Measurements from ENCODE around the gene EVPL.

Gene EVPL

GRCh38 chr17:76027159-76027839 is at the start of gene EVPL:
Gene EVPL (minus strand): TSS chr17:76027306. CDS start chr17:76027198, 108 bp downstream.
- H4K20me1 ChIP-seq (ENCODE audit: insufficient read depth, low read length): no peaks in the 10 kb centered on the region
- H2AFZ ChIP-seq (ENCODE audit: low read depth, low read length): no peak within 1 kb of the TSS
- no peaks in the 10 kb centered on the region for H3K27me3 ChIP-seq (ENCODE audit: insufficient read depth, low read length, poor library complexity)
- no peak within 1 kb of the TSS for H3K9ac ChIP-seq (ENCODE audit: low read depth, low read length)
- no peaks in the 10 kb centered on the region for H3K36me3 ChIP-seq (ENCODE audit: insufficient read depth, low read length)
- peaks cover 27% of the 10 kb centered on the region for H3K4me1 ChIP-seq (ENCODE audit: insufficient read depth, low read length)
- no peak for ATAC-seq (ENCODE audit: insufficient read depth, low read depth)
- no peak within 1 kb of the TSS for H3K4me2 ChIP-seq (ENCODE audit: insufficient read depth, low read length)
- no peaks in the 10 kb centered on the region for H3K79me2 ChIP-seq (ENCODE audit: insufficient read depth, low read length)
- no peak for TF ChIP-seq CTCF (IDR thresholded peaks at IDR 0.05; ENCODE audit: borderline replicate concordance, extremely low read depth, low read length, poor library complexity, severe bottlenecking)
- no peak for TF ChIP-seq EZH2 (IDR thresholded peaks at IDR 0.05; ENCODE audit: borderline replicate concordance, low read depth, low read length, severe bottlenecking)
- 0 out of 2 replicates have a peak within 1 kb of the TSS, but pooled peaks have one; percentile 75 for H3K27ac ChIP-seq (ENCODE audit: low read length)
- H3K9me3 ChIP-seq (ENCODE audit: insufficient read depth, low read length, severe bottlenecking): no peaks in the 10 kb centered on the region
- no peak within 1 kb of the TSS for H3K4me3 ChIP-seq (ENCODE audit: low read depth in 1 of 2, low read length in 2 of 2)
- DNase-seq: peak; percentile 30

- Histone ChIP-seq H4K20me1 (ENCODE audit: insufficient read depth, low read length) (peaks cover 2% of the 10 kb centered on the region; the same call in 1 of the 2 replicates), H3K79me2 (ENCODE audit: insufficient read depth, low read length) (peaks cover 18% of the 10 kb centered on the region), H2AFZ (ENCODE audit: low read depth, low read length) (no peak overlapping the region), H3K9ac (ENCODE audit: low read depth, low read length) (no peak overlapping the region), H3K4me2 (ENCODE audit: insufficient read depth, low read length) (no peak overlapping the region), H3K27ac (ENCODE audit: low read length) (no peak overlapping the region), H3K27me3 (ENCODE audit: insufficient read depth, low read length, poor library complexity) (no peaks in the 10 kb centered on the region), H3K36me3 (ENCODE audit: insufficient read depth, low read length) (no peaks in the 10 kb centered on the region; the same call in 1 of the 2 replicates), H3K4me1 (ENCODE audit: insufficient read depth, low read length) (peaks cover 21% of the 10 kb centered on the region), H3K4me3 (ENCODE audit: low read depth in 1 of 2, low read length in 2 of 2) (no peak overlapping the region), H3K9me3 (ENCODE audit: insufficient read depth, low read length, severe bottlenecking) (no peaks in the 10 kb centered on the region)
- no peak for DNase-seq
- no peak for ATAC-seq (ENCODE audit: insufficient read depth, low read depth)
- TF ChIP-seq CTCF (IDR thresholded peaks at IDR 0.05; ENCODE audit: borderline replicate concordance, extremely low read depth, low read length, poor library complexity, severe bottlenecking): no peak
- TF ChIP-seq EZH2 (IDR thresholded peaks at IDR 0.05; ENCODE audit: borderline replicate concordance, low read depth, low read length, severe bottlenecking): no peak
These were observed 49.1 kb upstream of the EVPL start for GRCh38 chr17:76076146-76076764.

- H3K9me3 ChIP-seq (ENCODE audit: insufficient read depth, low read length, severe bottlenecking): no peaks in the 10 kb centered on the region
- peaks cover 2% of the 10 kb centered on the region; the same call in 1 of the 2 replicates for H4K20me1 ChIP-seq (ENCODE audit: insufficient read depth, low read length)
- no peak overlapping the region for H3K4me2 ChIP-seq (ENCODE audit: insufficient read depth, low read length)
- no peak overlapping the region for H3K4me3 ChIP-seq (ENCODE audit: low read depth in 1 of 2, low read length in 2 of 2)
- H3K27ac ChIP-seq (ENCODE audit: low read length): no peak overlapping the region
- peaks cover 27% of the 10 kb centered on the region for H3K4me1 ChIP-seq (ENCODE audit: insufficient read depth, low read length)
- TF ChIP-seq CTCF (IDR thresholded peaks at IDR 0.05; ENCODE audit: borderline replicate concordance, extremely low read depth, low read length, poor library complexity, severe bottlenecking): no peak
- no peak for TF ChIP-seq EZH2 (IDR thresholded peaks at IDR 0.05; ENCODE audit: borderline replicate concordance, low read depth, low read length, severe bottlenecking)
- no peak overlapping the region for H2AFZ ChIP-seq (ENCODE audit: low read depth, low read length)
- no peaks in the 10 kb centered on the region for H3K27me3 ChIP-seq (ENCODE audit: insufficient read depth, low read length, poor library complexity)
- no peak overlapping the region for H3K9ac ChIP-seq (ENCODE audit: low read depth, low read length)
- peaks cover 25% of the 10 kb centered on the region for H3K79me2 ChIP-seq (ENCODE audit: insufficient read depth, low read length)
- DNase-seq (no peak), ATAC-seq (ENCODE audit: insufficient read depth, low read depth) (no peak)
- H3K36me3 ChIP-seq (ENCODE audit: insufficient read depth, low read length): peaks cover 3% of the 10 kb centered on the region; the same call in 1 of the 2 replicates
These were observed 48.4 kb upstream of the EVPL start for GRCh38 chr17:76075364-76076145.

Measured in DND-41 (cell line).